Spleen (tissue), 11 donors: ENCODE results near the gene MSGN1. TPM values are rescaled to one million over a fixed set of nuclear protein-coding genes. Genes with fewer than 3 reads are reported as not detected.

Experiments
- DNase-seq: peaks from one replicate; pipeline ENCODE4 v3.0.0-alpha.2; 2020
- H3K27ac ChIP-seq, 8 donors: fragments of 200-600 bp; sonication (generic) in 7 of 8; 1 replicate in 4 of 8; 2 replicates in 4 of 8; pipeline versions ENCODE4 v1.5.0 to v1.8.0; 2016 to 2021; ENCODE audit warnings: inconsistent platforms in 4 of 8, mild to moderate bottlenecking in 4 of 8, moderate library complexity in 1 of 8
- H3K27me3 ChIP-seq, 7 donors: fragments of 200-600 bp; sonication (generic) in 6 of 7; replicated peaks in 1 of 7; 1 replicate in 4 of 7; 2 replicates in 3 of 7; pipeline versions ENCODE4 v1.5.0 to v1.8.0; 2016 to 2021; ENCODE audit warnings: inconsistent platforms in 3 of 7, mild to moderate bottlenecking in 1 of 7
- H3K36me3 ChIP-seq, 6 donors: fragments of 200-600 bp; sonication (generic) in 5 of 6; 1 replicate in 4 of 6; 2 replicates in 2 of 6; pipeline versions ENCODE4 v1.5.0 to v1.8.0; 2016 to 2021; ENCODE audit warnings: inconsistent platforms in 2 of 6
- H3K4me1 ChIP-seq, 6 donors: fragments of 200-600 bp; sonication (generic) in 5 of 6; 1 replicate in 3 of 6; 2 replicates in 3 of 6; pipeline versions ENCODE4 v1.5.0 to v1.8.0; 2016 to 2021; ENCODE audit warnings: inconsistent platforms in 3 of 6
- H3K4me3 ChIP-seq, 8 donors: fragments of 200-600 bp; sonication (generic) in 7 of 8; 1 replicate in 4 of 8; 2 replicates in 4 of 8; pipeline versions ENCODE4 v1.5.0 to v1.8.0; 2016 to 2021; ENCODE audit warnings: inconsistent platforms in 4 of 8, mild to moderate bottlenecking in 4 of 8, moderate library complexity in 2 of 8
- H3K9me3 ChIP-seq, 8 donors: fragments of 200-600 bp; sonication (generic) in 7 of 8; 1 replicate in 4 of 8; 2 replicates in 4 of 8; pipeline versions ENCODE4 v1.5.0 to v1.8.0; 2016 to 2021; ENCODE audit warnings: inconsistent platforms in 4 of 8
- POLR2A ChIP-seq, 3 donors: fragments of 450-650 bp; IDR thresholded peaks; one replicate each; pipeline ENCODE4 v1.5.1; 2017; ENCODE audit warnings: antibody characterized with exemption in 3 of 3, mild to moderate bottlenecking in 1 of 3
- POLR2AphosphoS5 ChIP-seq, 3 donors: sonication (generic); formaldehyde crosslinking; IDR thresholded peaks; one replicate each; pipeline ENCODE4 v1.5.1; 2017; ENCODE audit warnings: antibody characterized with exemption in 3 of 3
- WGBS, 5 donors: extraction: QIAGEN DNeasy Blood & Tissue Kit in 3 of 5; methylation state at CpG; one replicate each; pipeline versions ENCODE4 v1.1.5 to v1.1.7; 2013 to 2018; 5-methylcytosine and 5-hydroxymethylcytosine counted together
- intact Hi-C: fragments of 100-400 bp; cut with DNase I; formaldehyde crosslinking; loops from one replicate; pipeline ENCODE4 v1.15.0; 2023; ENCODE audit warnings: low total_unique reads
- polyA plus RNA-seq, 3 donors: library from polyadenylated mRNA; stranded (reverse); fragments of 200-250 nt; gene quantifications; one replicate each; pipeline ENCODE4 v1.2.1, GENCODE V29; 2013
- total RNA-seq, 7 donors: library from RNA; depleted of rRNA in 3 of 7; stranded (reverse); fragments of >200 nt in 3 of 7; fragmentation: NEBNext Ultra II Directional in 4 of 7; extraction: Animal tissue kit (Norgen Biotek cat#: 25700) in 4 of 7; gene quantifications; one replicate each; pipeline versions ENCODE4 v1.1.0 to v1.2.1, GENCODE V29; 2016 to 2021
- TF ChIP-seq, protein P1 (sequence below), 11 experiments: fragments of 200-600 bp in 7 of 11; fragments of 450-650 bp in 4 of 11; sonication (generic) in 4 of 11; IDR thresholded peaks in 8 of 11; conservative IDR thresholded peaks in 3 of 11; 1 replicate in 7 of 11; 2 replicates in 4 of 11; pipeline versions ENCODE4 v1.4.0 to v1.8.0; 2016 to 2021; ENCODE audit warnings: antibody characterized with exemption in 11 of 11, inconsistent platforms in 4 of 11, mild to moderate bottlenecking in 1 of 11
- donor health status: healthy with polysubstance abuse.
- donor health status: DM: no; HTN: no; CAD: no; lungs with moderate emphysema.
- donor health status: DM: no; HTN: no; CAD: no.
- donor health status: Bipolar disorder and iron deficiency.
- donor health status: healthy.
- donor health status: DM: no; HTN: no; CAD: no.
- donor health status: DM: yes; HTN: yes; CAD: no.

MSGN1 gene
- total and polyA plus RNA-seq, 10 donors = not detected

GRCh38 chr2:17799301-17800120, 16.7 kb upstream of the MSGN1 start:
- Histone ChIP-seq H3K36me3 (no peaks in the 10 kb centered on the region), H3K9me3 (no peaks in the 10 kb centered on the region), H3K4me3 (no peak overlapping the region), H3K27me3 (no peaks in the 10 kb centered on the region), H3K4me1 (peaks cover 0 to 20% (median 7%) of the 10 kb centered on the region in 6 donors), H3K27ac (no peak overlapping the region)
- no peak for DNase-seq
- TF ChIP-seq POLR2A (IDR thresholded peaks at IDR 0.05) = no peak
- no peak for TF ChIP-seq POLR2AphosphoS5 (IDR thresholded peaks at IDR 0.05)
- TF ChIP-seq, protein P1, sequence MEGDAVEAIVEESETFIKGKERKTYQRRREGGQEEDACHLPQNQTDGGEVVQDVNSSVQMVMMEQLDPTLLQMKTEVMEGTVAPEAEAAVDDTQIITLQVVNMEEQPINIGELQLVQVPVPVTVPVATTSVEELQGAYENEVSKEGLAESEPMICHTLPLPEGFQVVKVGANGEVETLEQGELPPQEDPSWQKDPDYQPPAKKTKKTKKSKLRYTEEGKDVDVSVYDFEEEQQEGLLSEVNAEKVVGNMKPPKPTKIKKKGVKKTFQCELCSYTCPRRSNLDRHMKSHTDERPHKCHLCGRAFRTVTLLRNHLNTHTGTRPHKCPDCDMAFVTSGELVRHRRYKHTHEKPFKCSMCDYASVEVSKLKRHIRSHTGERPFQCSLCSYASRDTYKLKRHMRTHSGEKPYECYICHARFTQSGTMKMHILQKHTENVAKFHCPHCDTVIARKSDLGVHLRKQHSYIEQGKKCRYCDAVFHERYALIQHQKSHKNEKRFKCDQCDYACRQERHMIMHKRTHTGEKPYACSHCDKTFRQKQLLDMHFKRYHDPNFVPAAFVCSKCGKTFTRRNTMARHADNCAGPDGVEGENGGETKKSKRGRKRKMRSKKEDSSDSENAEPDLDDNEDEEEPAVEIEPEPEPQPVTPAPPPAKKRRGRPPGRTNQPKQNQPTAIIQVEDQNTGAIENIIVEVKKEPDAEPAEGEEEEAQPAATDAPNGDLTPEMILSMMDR (IDR thresholded peaks at IDR 0.05 in 8 of 11, conservative IDR thresholded peaks at IDR 0.05 in 3 of 11) = no peak
- WGBS, 5 donors = 55 to 79% (median 71%) methylated on average over 7 of the region's 7 CpGs
- intact Hi-C loops = no loop called here

- WGBS, 5 donors = 55 to 76% (median 66%) methylated on average over 5 of the region's 5 CpGs
- intact Hi-C loops = no loop called here
- Histone ChIP-seq H3K36me3 (no peaks in the 10 kb centered on the region), H3K4me3 (no peak overlapping the region), H3K27ac (no peak overlapping the region), H3K27me3 (no peaks in the 10 kb centered on the region), H3K4me1 (peaks cover 0 to 27% (median 14%) of the 10 kb centered on the region in 6 donors), H3K9me3 (no peaks in the 10 kb centered on the region)
- TF ChIP-seq, protein P1 (IDR thresholded peaks at IDR 0.05 in 8 of 11, conservative IDR thresholded peaks at IDR 0.05 in 3 of 11) = no peak
- no peak for TF ChIP-seq POLR2AphosphoS5 (IDR thresholded peaks at IDR 0.05)
- TF ChIP-seq POLR2A (IDR thresholded peaks at IDR 0.05) = no peak
- no peak for DNase-seq
Measured at GRCh38 chr2:17800219-17800618, 16.0 kb upstream of the MSGN1 start.

GRCh38 chr2:17800693-17801458, 15.4 kb upstream of the MSGN1 start:
- no peak for DNase-seq
- intact Hi-C loops = no loop called here

More at GRCh38 chr2:17800693-17801458, 15.4 kb upstream of the MSGN1 start:
- Histone ChIP-seq H3K4me1 (peaks cover 0 to 34% (median 17%) of the 10 kb centered on the region in 6 donors), H3K27ac (no peak overlapping the region), H3K4me3 (no peak overlapping the region), H3K36me3 (no peaks in the 10 kb centered on the region), H3K27me3 (no peaks in the 10 kb centered on the region), H3K9me3 (no peaks in the 10 kb centered on the region)
- TF ChIP-seq POLR2A (IDR thresholded peaks at IDR 0.05) = no peak
- TF ChIP-seq POLR2AphosphoS5 (IDR thresholded peaks at IDR 0.05) = no peak
- TF ChIP-seq, protein P1 (IDR thresholded peaks at IDR 0.05 in 8 of 11, conservative IDR thresholded peaks at IDR 0.05 in 3 of 11) = no peak
- WGBS, 5 donors = 78 to 92% (median 83%) methylated on average over 1 of the region's 1 CpG
